Hematopoietic multipotent progenitor cell treated with erythropoietin and hydrocortisone succinate and interleukin-3 and kit ligand, for 4 days (in vitro differentiated cells): ENCODE results near the gene MGLL.
A peak's percentile ranks its signal among the peaks of the same experiment; 100 is the strongest.
"Not testable (repeated sequence)": the region's sequence is repeated elsewhere in the genome, so short reads cannot be mapped to it uniquely, and the experiment has no call there.

Experiments used
- DNase-seq: peaks from one replicate; pipeline ENCODE4 v3.0.0-alpha.2; 2015

Gene MGLL

DNA sequence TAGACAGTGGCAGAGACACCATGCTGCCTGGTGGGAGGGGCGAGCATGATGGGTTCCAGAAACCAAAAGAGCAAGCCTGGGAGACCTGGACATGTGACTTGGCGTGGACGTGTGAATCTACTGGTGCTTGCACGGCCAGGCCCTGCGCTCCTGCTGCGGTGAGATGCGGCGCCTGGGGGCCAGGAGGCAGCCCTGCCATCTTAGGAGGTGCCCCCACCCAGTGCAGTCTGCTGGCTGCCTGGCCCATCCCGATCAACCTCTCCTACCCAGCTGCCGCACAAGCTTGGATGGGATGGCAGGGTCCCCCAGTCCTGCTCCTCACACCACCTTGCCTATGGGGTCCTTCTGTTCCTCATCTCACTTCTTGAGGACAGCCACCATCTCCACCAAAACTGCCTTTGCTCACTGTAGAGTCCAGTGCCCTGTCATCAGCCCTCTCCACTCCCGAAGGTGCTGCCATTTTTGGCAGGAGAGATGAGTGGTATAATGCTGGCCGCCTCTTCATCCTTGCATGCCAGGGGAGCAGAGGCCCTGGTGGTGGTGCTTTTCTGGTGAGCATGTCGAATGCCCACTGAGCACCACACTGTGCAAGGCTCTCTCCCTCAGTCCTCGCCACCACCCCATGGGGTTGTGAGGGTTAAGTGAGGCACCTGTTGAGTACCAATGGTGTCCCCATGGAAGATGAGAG, 152.6 kb downstream of the MGLL start:
- DNase-seq = no peak

GRCh38 chr3:127668906-127669305, 153.4 kb downstream of the MGLL start:
- DNase-seq = no peak

DNA sequence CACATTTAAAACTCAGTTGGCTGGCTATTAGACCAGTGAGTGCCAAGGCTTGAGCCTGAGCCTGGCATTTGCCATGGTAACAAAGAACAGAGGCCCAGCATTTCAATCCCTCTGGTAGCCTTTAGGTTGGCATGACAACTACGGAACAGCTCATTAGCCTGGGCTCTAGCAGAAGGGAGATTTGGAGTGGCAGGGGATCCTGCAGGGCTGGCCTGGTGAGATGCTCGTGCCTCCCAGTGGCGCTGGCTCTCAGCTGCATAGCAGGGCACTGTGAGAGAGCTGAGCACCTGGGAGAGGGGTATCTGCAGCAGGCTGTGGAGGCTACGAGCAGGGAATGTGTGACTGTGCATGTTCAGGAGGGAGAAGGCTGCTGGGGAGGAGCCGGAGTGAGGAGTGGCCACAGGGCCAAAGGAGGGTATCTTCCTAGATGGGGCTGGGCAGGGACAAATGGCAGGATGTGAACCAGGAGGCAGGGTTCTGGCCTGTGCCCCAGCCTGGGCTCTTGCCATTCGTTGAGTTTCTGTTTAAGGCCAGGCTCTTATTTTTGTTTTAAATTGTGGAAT, 155.1 kb downstream of the MGLL start:
- DNase-seq = no peak

DNA sequence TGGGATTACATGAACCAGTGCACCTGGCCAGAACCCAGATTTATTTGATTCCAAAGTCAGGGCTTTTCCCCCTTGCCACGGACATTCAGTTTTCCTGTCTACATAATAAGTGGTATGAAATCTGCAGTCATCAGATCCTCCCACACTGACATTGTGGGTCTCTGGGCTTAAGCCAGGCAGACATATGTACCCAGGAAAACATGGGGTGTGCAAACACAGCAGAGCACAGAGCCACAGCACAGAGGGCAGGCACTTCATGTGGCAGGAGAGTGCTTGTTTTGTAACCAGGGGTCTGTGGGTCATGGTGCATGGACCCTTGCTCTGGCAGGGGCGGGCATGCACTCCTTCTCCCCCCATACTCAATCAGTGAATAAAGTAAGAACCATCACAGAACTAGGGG, 155.6 kb downstream of the MGLL start:
- no peak for DNase-seq

DNA sequence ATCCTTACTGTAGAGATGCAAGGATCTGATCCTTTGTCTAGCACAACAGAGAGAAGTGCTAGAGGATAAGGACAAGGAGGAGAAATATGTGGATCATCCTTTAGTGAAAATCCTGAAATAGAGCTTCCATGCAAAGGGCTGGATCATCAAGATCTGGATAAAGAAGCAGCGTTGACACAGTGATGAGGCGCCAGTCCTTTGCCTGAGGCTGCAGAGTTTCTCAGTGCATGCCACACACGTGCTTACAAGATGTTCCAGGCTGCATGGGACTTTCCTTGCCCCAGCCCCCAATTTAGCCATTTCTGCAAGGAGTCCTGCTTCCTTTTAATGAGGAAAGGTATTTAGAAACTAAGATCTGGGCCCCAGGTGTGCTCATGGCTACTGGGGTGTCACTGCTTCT, 156.7 kb downstream of the MGLL start:
- DNase-seq = no peak

DNA sequence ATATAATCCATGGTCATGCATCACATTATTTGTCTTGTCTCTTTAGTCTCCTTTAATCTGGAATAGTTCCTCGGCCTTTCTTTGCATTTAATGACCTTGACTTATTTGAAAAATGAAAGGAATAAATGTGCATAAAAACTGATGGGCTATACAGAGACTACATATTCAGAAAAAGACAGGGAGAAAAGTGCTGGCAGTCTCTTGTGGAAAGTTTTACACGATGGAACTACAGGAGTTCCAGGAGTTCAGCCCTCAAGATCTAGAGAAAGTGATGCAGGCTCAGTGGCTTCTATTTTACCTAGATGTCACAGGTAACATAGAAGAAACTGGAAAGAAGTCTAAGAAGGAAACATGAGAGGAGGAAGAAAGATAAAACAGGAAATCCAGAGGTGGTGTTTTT, 157.2 kb downstream of the MGLL start:
- no peak for DNase-seq

DNA sequence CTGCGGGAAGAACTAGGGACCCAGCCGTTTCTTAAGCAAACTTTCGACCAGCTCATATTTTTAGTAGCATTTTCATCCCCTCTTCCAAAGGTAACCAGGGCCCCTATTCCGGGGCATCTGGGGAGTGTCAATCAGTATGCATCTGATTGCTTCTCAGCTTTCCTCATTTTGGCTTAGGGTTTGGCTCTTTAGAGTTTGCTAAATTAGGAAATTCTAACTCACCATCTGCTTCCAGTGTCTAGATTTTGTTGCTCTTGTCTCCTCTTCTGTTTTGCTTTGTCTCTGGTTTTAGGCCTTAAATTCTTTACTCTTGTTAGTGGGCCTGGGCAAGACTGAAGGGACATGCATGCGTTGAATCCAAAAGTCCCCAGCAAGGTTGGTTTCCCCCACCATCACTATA, 159.2 kb downstream of the MGLL start:
- no peak for DNase-seq

- DNase-seq = no peak
These were observed 160.3 kb downstream of the MGLL start for GRCh38 chr3:127662001-127662469.

GRCh38 chr3:127661600-127661999, 160.7 kb downstream of the MGLL start:
- DNase-seq = no peak

- DNase-seq = no peak
These were observed 161.6 kb downstream of the MGLL start for GRCh38 chr3:127660621-127661251.

DNA sequence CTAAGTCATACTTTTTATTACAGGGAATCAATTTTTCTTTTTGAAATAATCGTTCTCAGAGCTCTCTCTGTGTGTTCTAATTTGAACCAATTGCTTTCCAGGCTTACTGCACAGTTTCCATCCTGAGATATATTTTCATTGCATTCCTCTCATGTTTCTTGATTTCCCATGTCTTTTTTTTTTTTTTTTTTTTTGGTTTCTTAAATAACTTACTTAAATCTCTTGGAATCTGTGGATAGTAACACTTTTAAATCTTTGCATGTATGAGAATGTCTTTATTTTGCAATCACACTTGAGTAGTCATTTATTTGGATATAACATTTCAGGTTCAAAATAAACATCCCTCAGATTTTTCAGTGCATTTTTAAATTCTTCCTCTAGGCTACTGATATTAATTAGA, 164.1 kb downstream of the MGLL start:
- no peak for DNase-seq

DNA sequence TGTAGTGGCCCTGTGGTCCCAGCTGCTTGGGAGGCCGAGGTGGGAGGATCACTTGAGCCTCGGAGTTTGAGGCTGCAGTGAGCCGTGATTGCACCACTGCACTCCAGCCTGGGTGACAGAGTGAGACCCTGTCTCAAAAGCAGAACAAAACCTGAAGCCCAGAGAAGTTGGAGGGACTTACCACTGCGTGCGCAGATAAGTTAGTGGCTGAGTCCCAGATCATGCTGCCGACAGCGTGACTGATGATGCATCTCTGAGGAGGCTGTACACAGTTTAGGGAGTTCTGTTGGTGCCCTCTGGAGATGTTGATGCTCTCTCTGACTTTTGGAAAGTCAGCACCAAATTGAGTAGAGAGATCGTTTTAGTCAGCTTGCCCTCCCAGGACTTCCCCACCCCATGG, 165.4 kb downstream of the MGLL start:
- no peak for DNase-seq

GRCh38 chr3:127655641-127656040, 166.7 kb downstream of the MGLL start:
- DNase-seq = no peak

DNA sequence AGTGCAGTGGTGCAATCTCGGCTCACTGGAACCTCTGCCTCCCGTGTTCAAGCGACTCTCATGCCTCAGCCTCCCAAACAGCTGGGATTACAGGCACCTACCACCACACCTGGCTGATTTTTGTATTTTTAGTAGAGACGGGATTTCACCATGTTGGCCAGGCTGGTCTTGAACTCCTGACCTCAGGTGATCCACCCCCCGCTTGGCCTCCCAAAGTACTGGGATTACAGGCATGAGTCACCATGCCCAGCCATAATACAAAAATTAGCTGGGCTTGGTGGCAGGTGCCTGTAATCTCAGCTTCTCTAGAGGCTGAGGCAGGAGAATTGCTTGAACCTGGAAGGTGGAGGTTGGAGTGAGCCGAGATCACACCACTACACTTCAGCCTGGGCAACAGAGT, 167.3 kb downstream of the MGLL start:
- DNase-seq = not testable (repeated sequence)

DNA sequence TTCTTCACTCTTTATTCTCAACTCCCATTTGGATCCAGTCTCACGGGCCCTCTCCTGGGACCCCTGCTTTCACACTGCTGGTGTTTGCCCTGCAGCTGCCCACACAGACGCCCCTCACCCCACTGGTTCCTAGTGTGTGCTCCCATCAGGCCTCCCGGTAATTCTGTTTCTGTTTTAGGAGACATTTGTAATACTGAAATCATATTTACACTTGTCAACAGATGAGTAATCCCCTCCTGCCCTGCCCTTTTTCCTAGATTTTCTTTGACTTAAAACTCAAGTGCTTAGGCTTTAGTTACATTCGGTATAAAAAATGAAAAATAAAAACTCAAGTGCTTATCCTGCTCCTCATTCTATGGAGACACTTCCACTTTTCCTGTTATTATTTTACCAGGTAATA, 167.9 kb downstream of the MGLL start:
- no peak for DNase-seq

GRCh38 chr3:127652246-127652995, 169.9 kb downstream of the MGLL start:
- peak; percentile 70 for DNase-seq

GRCh38 chr3:127651516-127652172, 170.7 kb downstream of the MGLL start:
- no peak for DNase-seq

DNA sequence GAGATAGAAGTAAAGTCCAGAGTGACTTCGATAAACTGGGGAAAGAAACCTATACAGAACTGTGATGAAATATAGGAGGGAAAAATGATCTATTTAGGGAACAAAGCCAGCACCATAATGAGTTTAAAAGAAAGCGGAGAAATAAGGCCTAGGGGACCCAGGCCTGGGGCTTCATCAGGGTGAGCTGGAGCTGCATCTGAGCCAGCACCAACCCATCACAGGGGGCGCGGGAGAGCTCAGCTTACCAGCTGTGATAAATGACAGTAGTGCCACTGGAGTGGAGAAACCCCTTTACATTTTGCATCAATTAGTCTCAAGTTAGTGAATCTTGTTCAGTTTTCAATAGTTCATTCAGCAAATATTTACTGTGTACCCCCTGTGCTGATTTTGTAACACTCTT, 172.1 kb downstream of the MGLL start:
- DNase-seq = no peak

DNA sequence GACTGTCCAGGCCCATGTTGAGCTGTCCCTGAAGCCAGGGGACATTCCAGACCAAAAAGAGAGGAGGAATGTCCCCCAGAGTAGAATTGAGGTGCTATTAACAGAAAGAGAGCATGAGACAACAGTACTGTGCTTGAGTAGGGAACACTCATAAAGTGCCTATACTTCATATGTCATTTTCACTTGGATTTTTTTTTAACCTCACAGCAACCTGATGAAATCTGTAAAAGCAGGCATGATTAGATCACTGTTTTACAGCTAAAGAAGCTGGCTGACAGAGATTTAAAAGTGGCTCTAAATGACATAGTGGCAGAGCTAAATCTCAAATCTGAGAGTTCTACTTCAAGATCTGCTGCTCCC, 174.5 kb downstream of the MGLL start:
- DNase-seq = no peak

- no peak for DNase-seq
These were observed 175.0 kb downstream of the MGLL start for GRCh38 chr3:127647166-127647844.

GRCh38 chr3:127646501-127647046, 175.7 kb downstream of the MGLL start:
- DNase-seq = no peak

DNA sequence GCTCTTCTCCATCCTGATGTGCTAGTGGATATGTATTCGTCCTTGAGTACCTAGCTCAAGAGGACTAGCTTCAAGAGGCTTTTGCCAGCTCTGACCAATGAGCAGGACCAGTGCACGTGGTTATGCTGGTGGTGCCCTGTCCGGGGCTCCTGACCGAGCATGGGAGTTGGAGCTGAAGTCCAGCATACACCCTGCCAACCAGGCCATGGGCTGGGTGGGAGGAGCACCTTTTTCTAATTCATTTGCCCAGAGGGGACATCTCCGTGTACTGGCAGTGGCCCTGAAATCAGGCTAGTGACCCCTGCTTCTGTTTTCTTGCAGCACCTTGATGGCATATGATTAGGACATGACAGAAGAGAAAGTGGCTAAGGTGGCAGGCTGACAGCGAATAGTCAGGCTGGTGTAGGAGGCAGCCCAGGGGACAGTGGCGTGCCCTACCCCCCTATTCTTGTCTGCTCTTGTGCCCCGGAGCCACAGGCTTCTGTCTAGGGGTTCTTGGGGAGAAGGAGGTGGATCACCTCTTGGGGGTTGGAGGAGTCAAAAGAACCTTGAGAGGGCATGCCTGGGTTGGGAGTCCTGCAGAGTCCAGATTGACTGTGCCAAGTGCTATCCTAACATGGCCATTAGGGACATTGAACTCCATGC, 176.8 kb downstream of the MGLL start:
- no peak for DNase-seq
